SH-SY5Y (cell line): ENCODE results near the gene EIF1B.

Experiments used
- GATA2 ChIP-seq: IDR thresholded peaks from 2 replicates; pipeline ENCODE4 v1.6.1; 2011; ENCODE audit warnings: mild to moderate bottlenecking, low read depth, low read length
- GATA3 ChIP-seq: IDR thresholded peaks from 2 replicates; pipeline ENCODE4 v1.6.1; 2011; ENCODE audit warnings: low read depth, mild to moderate bottlenecking, low read length, moderate library complexity

DNA sequence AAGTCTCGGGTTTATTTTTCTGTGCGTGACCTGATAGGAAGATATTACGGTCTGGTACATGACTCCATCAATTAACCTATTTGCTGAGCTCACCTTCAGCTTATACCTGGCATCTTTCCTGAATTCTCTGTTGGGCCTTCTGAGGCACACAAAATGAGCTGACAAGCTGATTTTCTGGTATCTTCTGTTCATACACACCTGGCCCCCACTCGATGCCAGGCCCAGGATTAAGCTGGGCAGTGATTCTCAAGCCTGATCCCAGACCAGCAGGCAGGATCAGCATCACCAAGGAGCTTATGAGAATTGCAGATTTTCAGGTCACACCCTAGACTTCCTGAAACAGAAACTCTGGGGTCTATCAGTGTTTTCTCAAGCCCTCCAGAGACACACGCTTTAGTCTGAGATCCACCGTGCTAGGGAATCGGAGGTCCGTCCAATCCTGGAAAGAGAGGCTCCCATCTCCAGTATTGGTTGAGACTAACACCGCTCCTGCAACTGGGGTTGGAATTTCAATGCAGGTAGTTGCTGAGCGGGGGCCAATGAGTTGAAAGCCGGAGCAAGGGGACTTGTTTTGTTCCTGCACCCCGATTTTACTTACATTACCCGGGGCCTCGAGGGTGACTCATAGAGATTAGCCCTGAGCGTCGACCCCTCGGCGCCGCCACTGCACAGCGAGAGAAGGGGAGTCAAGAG, 636 bp upstream of the EIF1B start:
- TF ChIP-seq GATA2, result no peak
- TF ChIP-seq GATA3, result no peak
